Adrenal gland (tissue), 12 donors: ENCODE measurements around the gene CAPN5. TPM values are rescaled to one million over a fixed set of nuclear protein-coding genes. Genes with fewer than 3 reads are reported as not detected.

ENCODE experiments used
- DNase-seq, 7 donors: peaks; one replicate each; pipeline ENCODE4 v3.0.0-alpha.2; 2019 to 2020
- H3K27ac ChIP-seq, 5 donors: fragments of 200-600 bp; sonication (generic) in 4 of 5; 1 replicate in 3 of 5; 2 replicates in 2 of 5; pipeline versions ENCODE4 v1.5.1 to v1.8.0; 2016 to 2020; ENCODE audit warnings: mild to moderate bottlenecking in 1 of 5
- H3K27me3 ChIP-seq: fragments of 200-600 bp; 2 replicates; pipeline ENCODE4 v1.8.0; 2021
- H3K36me3 ChIP-seq, 2 donors: fragments of 200-600 bp; replicated peaks in 1 of 2; 1 replicate in 1 of 2; 2 replicates in 1 of 2; pipeline versions ENCODE4 v1.5.1 to v1.8.0; 2018 to 2022
- H3K4me1 ChIP-seq, 2 donors: fragments of 200-600 bp; replicated peaks in 1 of 2; 1 replicate in 1 of 2; 2 replicates in 1 of 2; pipeline versions ENCODE4 v1.5.1 to v1.8.0; 2018 to 2021
- H3K4me3 ChIP-seq, 4 donors: fragments of 200-600 bp; sonication (generic) in 3 of 4; one replicate each; pipeline ENCODE4 v1.5.1; 2016 to 2018
- H3K9me3 ChIP-seq, 3 donors: fragments of 200-600 bp; sonication (generic) in 1 of 3; replicated peaks in 1 of 3; 1 replicate in 2 of 3; 2 replicates in 1 of 3; pipeline versions ENCODE4 v1.5.1 to v1.8.0; 2016 to 2021
- CTCF ChIP-seq, 6 experiments: fragments of 450-650 bp in 4 of 6; fragments of 200-600 bp in 2 of 6; sonication (generic) in 1 of 6; IDR thresholded peaks; 1 replicate in 5 of 6; 2 replicates in 1 of 6; pipeline versions ENCODE4 v1.5.1 to v1.8.0; 2016 to 2021; ENCODE audit warnings: antibody characterized with exemption in 6 of 6, mild to moderate bottlenecking in 2 of 6, moderate library complexity in 1 of 6
- POLR2A ChIP-seq, 2 donors: fragments of 450-650 bp; IDR thresholded peaks; one replicate each; pipeline ENCODE4 v1.6.1; 2017; ENCODE audit warnings: antibody characterized with exemption in 2 of 2, mild to moderate bottlenecking in 2 of 2, moderate library complexity in 1 of 2
- WGBS, 4 donors: extraction: QIAGEN DNeasy Blood & Tissue Kit in 2 of 4; methylation state at CpG; one replicate each; pipeline versions ENCODE4 v1.1.5 to v1.1.7; 2013 to 2017; 5-methylcytosine and 5-hydroxymethylcytosine counted together
- intact Hi-C, 2 donors: fragments of 100-400 bp; cut with DNase I; formaldehyde crosslinking; loops; one replicate each; pipeline versions ENCODE4 v1.14.1 to v1.15.0; 2022 to 2023
- polyA plus RNA-seq, 3 donors: library from polyadenylated mRNA; stranded (reverse); fragments of 200-250 nt in 2 of 3; fragments of 350-450 nt in 1 of 3; fragmentation: Illumina TruSeq in 1 of 3; extraction: RNeasy Lipid Tissue Mini Kit (QIAGEN cat#74804) in 1 of 3; gene quantifications; one replicate each; pipeline ENCODE4 v1.2.3, GENCODE V29; 2013 to 2014
- total RNA-seq, 9 donors: library from RNA; depleted of rRNA in 4 of 9; stranded (reverse); fragments of >200 nt in 4 of 9; fragments of 120-200 nt in 1 of 9; fragmentation: NEBNext Ultra II Directional in 1 of 9; extraction: Animal tissue kit (Norgen Biotek cat#: 25700) in 1 of 9; gene quantifications; one replicate each; pipeline versions ENCODE4 v1.1.0 to v1.2.4, GENCODE V29; 2013 to 2023
- donor health status: healthy with polysubstance abuse.
- donor health status: Bipolar disorder and iron deficiency.
- donor health status: DM: yes; HTN: yes; CAD: no.
- donor health status: DM: no; HTN: no; CAD: no.
- donor health status: DM: no; HTN: no; CAD: no.
- donor health status: DM: yes; HTN: yes; CAD: no.

The CAPN5 gene
- total and polyA plus RNA-seq, 12 donors: 5.6 to 29.6 (median 18.4) TPM

- TF ChIP-seq CTCF (IDR thresholded peaks at IDR 0.05) (no peak), POLR2A (IDR thresholded peaks at IDR 0.05) (no peak)
- 80 to 97% (median 90%) methylated on average over 2 of the region's 2 CpGs for WGBS, 4 donors
- Histone ChIP-seq H3K27ac (peak overlapping the region in 1 of 5 donors; percentile 84), H3K27me3 (no peaks in the 10 kb centered on the region), H3K36me3 (no peaks in the 10 kb centered on the region), H3K4me1 (peaks cover 16 to 25% of the 10 kb centered on the region in 2 donors), H3K9me3 (no peaks in the 10 kb centered on the region), H3K4me3 (no peak overlapping the region)
- intact Hi-C loops: no loop called here
- peak in 6 of 7 donors; percentile 13 to 38 (median 32) for DNase-seq
Measured at GRCh38 chr11:77080643-77081210, 14.0 kb downstream of the CAPN5 start.

- H3K27ac ChIP-seq: peak overlapping the region in 1 of 5 donors; percentile 84
- no peaks in the 10 kb centered on the region for H3K9me3 ChIP-seq
- intact Hi-C loops: no loop called here
Measured at GRCh38 chr11:77081381-77081851, 14.6 kb downstream of the CAPN5 start.

GRCh38 chr11:77081976-77082836 is 15.4 kb downstream of the CAPN5 start:
- Histone ChIP-seq H3K4me1 (peaks cover 21 to 33% of the 10 kb centered on the region in 2 donors), H3K4me3 (no peak overlapping the region), H3K27me3 (no peaks in the 10 kb centered on the region), H3K9me3 (no peaks in the 10 kb centered on the region), H3K27ac (peak overlapping the region in 4 of 5 donors; percentile 18 to 95 (median 60)), H3K36me3 (no peaks in the 10 kb centered on the region)
- peak in 6 of 7 donors; percentile 18 to 50 (median 25) for DNase-seq
- intact Hi-C loops: no loop called here
- 39 to 50% (median 43%) methylated on average over 10 to 11 of the region's 11 CpGs for WGBS, 4 donors
- TF ChIP-seq POLR2A (IDR thresholded peaks at IDR 0.05) (no peak), CTCF (IDR thresholded peaks at IDR 0.05) (no peak)

More at GRCh38 chr11:77081381-77081851, 14.6 kb downstream of the CAPN5 start:
- peak in 3 of 7 donors; percentile 13 to 47 (median 14) for DNase-seq
- Histone ChIP-seq H3K36me3 (no peaks in the 10 kb centered on the region), H3K4me1 (peaks cover 21 to 30% of the 10 kb centered on the region in 2 donors), H3K4me3 (no peak overlapping the region), H3K27me3 (no peaks in the 10 kb centered on the region)
- WGBS, 4 donors: 89 to 94% (median 92%) methylated on average over 2 to 9 of the region's 9 CpGs
- TF ChIP-seq POLR2A (IDR thresholded peaks at IDR 0.05) (no peak), CTCF (IDR thresholded peaks at IDR 0.05) (no peak)

GRCh38 chr11:77082838-77083565 is 16.2 kb downstream of the CAPN5 start:
- WGBS, 4 donors: 50 to 77% (median 66%) methylated on average over 11 to 15 of the region's 15 CpGs

More at GRCh38 chr11:77082838-77083565, 16.2 kb downstream of the CAPN5 start:
- DNase-seq: peak; percentile 13 to 89 (median 73)
- Histone ChIP-seq H3K36me3 (no peaks in the 10 kb centered on the region), H3K27me3 (no peaks in the 10 kb centered on the region), H3K4me3 (no peak overlapping the region), H3K27ac (peak overlapping the region in 4 of 5 donors; percentile 18 to 95 (median 60)), H3K4me1 (peaks cover 21 to 33% of the 10 kb centered on the region in 2 donors), H3K9me3 (no peaks in the 10 kb centered on the region)
- intact Hi-C loops: no loop called here
- TF ChIP-seq CTCF (IDR thresholded peaks at IDR 0.05) (no peak), POLR2A (IDR thresholded peaks at IDR 0.05) (no peak)
